Right lobe of liver (tissue), 6 donors: ENCODE measurements around the gene OR8B4. TPM values are rescaled to one million over a fixed set of nuclear protein-coding genes. Genes with fewer than 3 reads are reported as not detected.
"Not testable (repeated sequence)": the region's sequence is repeated elsewhere in the genome, so short reads cannot be mapped to it uniquely, and the experiment has no call there.

ENCODE experiments used
- ATAC-seq, 4 donors: fragments of 200-7000 bp; cut with Tn5 transposase; one replicate each; pipeline ENCODE4 v1.9.1; 2020; ENCODE audit warnings: mild to moderate bottlenecking in 4 of 4, moderate library complexity in 4 of 4
- DNase-seq, 3 donors: peaks; one replicate each; pipeline ENCODE4 v3.0.0-alpha.2; 2020
- H3K27ac ChIP-seq, 3 donors: fragments of 200-600 bp; one replicate each; pipeline ENCODE4 v1.8.0; 2022
- H3K27me3 ChIP-seq, 2 donors: fragments of 200-600 bp; one replicate each; pipeline ENCODE4 v1.8.0; 2022
- H3K36me3 ChIP-seq, 4 donors: fragments of 200-600 bp; sonication (generic) in 1 of 4; one replicate each; pipeline versions ENCODE4 v1.5.1 to v1.8.0; 2017 to 2022; ENCODE audit warnings: control low read depth in 1 of 4
- H3K4me1 ChIP-seq, 4 donors: fragments of 200-600 bp; sonication (generic) in 1 of 4; one replicate each; pipeline versions ENCODE4 v1.5.1 to v1.8.0; 2017 to 2022; ENCODE audit warnings: control low read depth in 1 of 4
- H3K4me3 ChIP-seq, 3 donors: fragments of 200-600 bp; one replicate each; pipeline ENCODE4 v1.8.0; 2022
- H3K9me3 ChIP-seq, 4 donors: fragments of 200-600 bp; sonication (generic) in 1 of 4; one replicate each; pipeline versions ENCODE4 v1.5.1 to v1.8.0; 2017 to 2022; ENCODE audit warnings: control low read depth in 1 of 4
- POLR2A ChIP-seq: fragments of 450-650 bp; IDR thresholded peaks from one replicate; pipeline ENCODE4 v1.6.1; 2017; ENCODE audit warnings: antibody characterized with exemption, mild to moderate bottlenecking
- WGBS: methylation state at CpG from one replicate; pipeline ENCODE4 v1.1.6; 2018; ENCODE audit warnings: low coverage, low lambda C conversion rate; ENCODE audit not compliant: insufficient coverage; ENCODE audit errors: missing lambda C conversion rate; 5-methylcytosine and 5-hydroxymethylcytosine counted together
- intact Hi-C, 2 donors: fragments of 100-400 bp; cut with DNase I; formaldehyde crosslinking; loops; one replicate each; pipeline versions ENCODE4 v1.11.2 to v1.14.1; 2022
- total RNA-seq, 6 experiments: library from RNA; depleted of rRNA in 2 of 6; stranded (reverse); fragments of >200 nt in 2 of 6; fragmentation: NEBNext Ultra II Directional in 3 of 6; extraction: Animal tissue kit (Norgen Biotek cat#: 25700) in 3 of 6; gene quantifications; one replicate each; pipeline versions ENCODE4 v1.1.0 to v1.2.4, GENCODE V29; 2016 to 2023
- TF ChIP-seq, protein P1 (sequence below), 4 donors: fragments of 200-600 bp in 3 of 4; fragments of 450-650 bp in 1 of 4; IDR thresholded peaks; one replicate each; pipeline versions ENCODE4 v1.5.1 to v1.8.0; 2016 to 2022; ENCODE audit warnings: antibody characterized with exemption in 4 of 4, mild to moderate bottlenecking in 2 of 4
- donor health status: DM: no; HTN: yes; CAD: no.
- donor health status: DM: no; HTN: no; CAD: no.
- donor health status: DM: no; HTN: no; CAD: no.
- donor health status: DM: no; HTN: yes; CAD: no.
- donor health status: DM: no; HTN: yes; CAD: no.

OR8B4 gene
- total RNA-seq, 6 experiments from 2014 or later, result not detected

DNA sequence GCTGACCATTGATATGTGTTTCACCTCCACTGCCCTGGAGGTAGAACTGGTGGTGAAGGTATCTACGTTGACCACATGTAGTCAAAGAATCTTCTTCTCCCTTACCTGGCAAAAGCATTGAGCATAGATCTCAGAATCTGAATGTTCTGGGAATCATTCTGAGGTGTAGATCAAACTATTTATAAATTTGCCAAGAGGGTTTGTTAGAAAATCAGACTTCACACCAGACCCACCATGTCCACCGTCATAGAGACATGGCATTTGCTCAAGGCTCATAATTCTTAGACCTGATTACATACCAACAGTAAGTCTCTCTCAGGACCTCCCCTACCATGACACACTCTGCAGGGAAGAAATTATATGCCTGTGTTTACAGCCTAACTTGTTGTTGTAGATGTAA lies 40.3 kb downstream of the OR8B4 start, which contains the start of gene OR8B2:
TSS of gene OR8B2 (minus strand) at position 101 of the 400 bp plus-strand sequence. CDS start 1,156 bp downstream, outside the sequence.
- Histone ChIP-seq H3K36me3 (no peaks in the 10 kb centered on the region), H3K27me3 (no peaks in the 10 kb centered on the region), H3K4me1 (no peaks in the 10 kb centered on the region), H3K27ac (no peak within 1 kb of the TSS), H3K4me3 (no peak within 1 kb of the TSS), H3K9me3 (no peaks in the 10 kb centered on the region)
- WGBS, result 55% methylated on average over 2 of the region's 2 CpGs
- ATAC-seq (no peak), DNase-seq (no peak)
- TF ChIP-seq, protein P1, sequence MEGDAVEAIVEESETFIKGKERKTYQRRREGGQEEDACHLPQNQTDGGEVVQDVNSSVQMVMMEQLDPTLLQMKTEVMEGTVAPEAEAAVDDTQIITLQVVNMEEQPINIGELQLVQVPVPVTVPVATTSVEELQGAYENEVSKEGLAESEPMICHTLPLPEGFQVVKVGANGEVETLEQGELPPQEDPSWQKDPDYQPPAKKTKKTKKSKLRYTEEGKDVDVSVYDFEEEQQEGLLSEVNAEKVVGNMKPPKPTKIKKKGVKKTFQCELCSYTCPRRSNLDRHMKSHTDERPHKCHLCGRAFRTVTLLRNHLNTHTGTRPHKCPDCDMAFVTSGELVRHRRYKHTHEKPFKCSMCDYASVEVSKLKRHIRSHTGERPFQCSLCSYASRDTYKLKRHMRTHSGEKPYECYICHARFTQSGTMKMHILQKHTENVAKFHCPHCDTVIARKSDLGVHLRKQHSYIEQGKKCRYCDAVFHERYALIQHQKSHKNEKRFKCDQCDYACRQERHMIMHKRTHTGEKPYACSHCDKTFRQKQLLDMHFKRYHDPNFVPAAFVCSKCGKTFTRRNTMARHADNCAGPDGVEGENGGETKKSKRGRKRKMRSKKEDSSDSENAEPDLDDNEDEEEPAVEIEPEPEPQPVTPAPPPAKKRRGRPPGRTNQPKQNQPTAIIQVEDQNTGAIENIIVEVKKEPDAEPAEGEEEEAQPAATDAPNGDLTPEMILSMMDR (IDR thresholded peaks at IDR 0.05), result no peak
- no peak for TF ChIP-seq POLR2A
- intact Hi-C loops, result no loop called here

DNA sequence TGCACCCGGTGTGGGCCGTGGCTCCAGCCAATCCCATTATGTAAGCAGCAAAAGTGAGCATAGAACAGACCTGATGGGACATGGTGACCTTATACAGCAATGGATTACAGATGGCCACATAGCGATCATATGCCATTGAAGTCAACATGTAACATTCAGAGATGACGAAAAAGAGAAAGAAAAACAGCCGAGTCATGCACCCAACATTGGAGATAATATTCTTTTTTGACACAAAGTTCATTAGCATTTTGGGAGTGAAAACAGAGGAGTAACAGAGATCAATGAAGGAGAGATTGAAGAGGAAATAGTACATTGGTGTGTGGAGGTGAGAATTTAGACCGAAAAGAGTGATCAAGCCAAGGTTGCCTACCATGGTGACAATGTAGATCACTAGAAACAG lies 41.8 kb downstream of the OR8B4 start:
- H3K27ac ChIP-seq, H3K4me1 ChIP-seq, H3K9me3 ChIP-seq, intact Hi-C loops, H3K36me3 ChIP-seq, H3K4me3 ChIP-seq, DNase-seq, H3K27me3 ChIP-seq, ATAC-seq: not testable (repeated sequence)
- WGBS, result 34% methylated on average over 3 of the region's 6 CpGs

DNA sequence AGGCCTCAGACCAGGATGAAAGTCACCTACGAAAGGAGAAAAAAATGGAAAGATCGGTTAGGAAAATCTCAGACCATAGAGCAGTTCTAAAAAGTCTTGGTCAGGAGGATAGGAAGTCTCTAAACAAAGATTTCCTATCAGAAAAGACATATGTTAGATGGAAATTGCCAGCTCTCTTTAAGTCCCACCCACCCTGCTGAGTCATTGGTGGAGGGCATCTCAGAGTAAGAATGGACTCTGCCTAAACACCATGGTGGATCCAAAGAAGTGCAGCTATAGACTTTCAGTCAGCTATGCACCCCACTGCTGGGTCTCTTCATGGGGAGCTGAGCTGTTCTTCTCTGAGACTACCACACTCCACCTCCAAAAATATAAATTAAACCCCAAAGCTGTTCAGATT lies 44.1 kb downstream of the OR8B4 start:
- no peak overlapping the region for H3K4me3 ChIP-seq
- H3K27ac ChIP-seq, result no peak overlapping the region
- TF ChIP-seq POLR2A, result no peak
- TF ChIP-seq, protein P1 (IDR thresholded peaks at IDR 0.05), result no peak
- H3K36me3 ChIP-seq, result no peaks in the 10 kb centered on the region
- H3K4me1 ChIP-seq, result no peaks in the 10 kb centered on the region
- ATAC-seq (no peak), DNase-seq (no peak)
- intact Hi-C loops, result no loop called here
- no peaks in the 10 kb centered on the region for H3K9me3 ChIP-seq
- no peaks in the 10 kb centered on the region for H3K27me3 ChIP-seq
- WGBS, result 79% methylated on average over 2 of the region's 2 CpGs

DNA sequence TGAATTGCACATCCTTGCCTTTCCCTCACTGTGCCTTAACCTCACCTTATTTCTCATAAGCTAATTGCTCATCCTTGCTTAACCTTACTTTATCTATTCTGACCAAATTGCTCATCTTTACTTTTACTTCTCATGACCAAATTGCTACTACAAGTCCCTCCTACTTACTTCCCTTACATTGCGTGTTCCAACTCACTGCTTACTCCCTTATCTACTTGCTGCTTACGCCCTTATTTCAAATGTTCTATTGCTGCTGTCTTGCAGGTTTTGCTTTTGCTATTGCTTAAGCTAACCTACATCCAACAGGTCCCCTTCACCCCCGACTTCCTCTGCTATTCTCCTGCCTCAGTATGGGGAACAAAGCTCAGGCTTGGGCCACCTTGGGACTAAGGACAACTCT lies 48.4 kb downstream of the OR8B4 start:
- Histone ChIP-seq H3K27ac (no peak overlapping the region), H3K36me3 (no peaks in the 10 kb centered on the region), H3K9me3 (no peaks in the 10 kb centered on the region), H3K27me3 (no peaks in the 10 kb centered on the region), H3K4me1 (no peaks in the 10 kb centered on the region), H3K4me3 (no peak overlapping the region)
- TF ChIP-seq POLR2A, result no peak
- TF ChIP-seq, protein P1 (IDR thresholded peaks at IDR 0.05), result no peak
- ATAC-seq (no peak), DNase-seq (no peak)
- WGBS, result 22% methylated on average over 3 of the region's 3 CpGs
- intact Hi-C loops, result no loop called here

Other genes starting within 250 kb of the OR8B4 start
- gene OR10D3, start 241.5 kb downstream of the OR8B4 start, total RNA-seq, result not detected
- not detected for gene OR8G1, start 183.8 kb downstream of the OR8B4 start, total RNA-seq
- not detected for gene OR8G5, start 168.5 kb downstream of the OR8B4 start, total RNA-seq
- gene OR8D1, start 110.9 kb downstream of the OR8B4 start, total RNA-seq, result not detected
- gene OR8D2, start 104.7 kb downstream of the OR8B4 start, total RNA-seq, result not detected
- not detected for gene OR8B2, start 40.4 kb downstream of the OR8B4 start, total RNA-seq
- not detected for gene OR8B3, start 25.8 kb downstream of the OR8B4 start, total RNA-seq
- not detected for gene OR8B8, start 20.8 kb upstream of the OR8B4 start, total RNA-seq
- not detected for gene OR8B12, start 118.8 kb upstream of the OR8B4 start, total RNA-seq
- not detected for gene OR8A1, start 145.1 kb upstream of the OR8B4 start, total RNA-seq
- not detected for gene PANX3, start 186.6 kb upstream of the OR8B4 start, total RNA-seq
- 10 to 100 TPM; 13.3 to 20.5 (median 17.9) TPM for gene TBRG1, start 198.0 kb upstream of the OR8B4 start, total RNA-seq
- gene SIAE, start 248.9 kb upstream of the OR8B4 start, total RNA-seq, result 10 to 100 TPM; 30.9 to 56.8 (median 35.6) TPM
- 1 to 10 TPM in 3 of 6 experiments, under 1 TPM in 3; 0.23 to 4.0 (median 1.2) TPM for gene SPA17, start 249.0 kb upstream of the OR8B4 start, total RNA-seq